ENCODE measurements around the gene PNPO. TPM values are rescaled to one million over a fixed set of nuclear protein-coding genes. Genes with fewer than 3 reads are reported as not detected.
A peak's percentile ranks its signal among the peaks of the same experiment; 100 is the strongest.

The PNPO gene
- polyA plus RNA-seq, 1 experiment = 19.6 TPM

DNA sequence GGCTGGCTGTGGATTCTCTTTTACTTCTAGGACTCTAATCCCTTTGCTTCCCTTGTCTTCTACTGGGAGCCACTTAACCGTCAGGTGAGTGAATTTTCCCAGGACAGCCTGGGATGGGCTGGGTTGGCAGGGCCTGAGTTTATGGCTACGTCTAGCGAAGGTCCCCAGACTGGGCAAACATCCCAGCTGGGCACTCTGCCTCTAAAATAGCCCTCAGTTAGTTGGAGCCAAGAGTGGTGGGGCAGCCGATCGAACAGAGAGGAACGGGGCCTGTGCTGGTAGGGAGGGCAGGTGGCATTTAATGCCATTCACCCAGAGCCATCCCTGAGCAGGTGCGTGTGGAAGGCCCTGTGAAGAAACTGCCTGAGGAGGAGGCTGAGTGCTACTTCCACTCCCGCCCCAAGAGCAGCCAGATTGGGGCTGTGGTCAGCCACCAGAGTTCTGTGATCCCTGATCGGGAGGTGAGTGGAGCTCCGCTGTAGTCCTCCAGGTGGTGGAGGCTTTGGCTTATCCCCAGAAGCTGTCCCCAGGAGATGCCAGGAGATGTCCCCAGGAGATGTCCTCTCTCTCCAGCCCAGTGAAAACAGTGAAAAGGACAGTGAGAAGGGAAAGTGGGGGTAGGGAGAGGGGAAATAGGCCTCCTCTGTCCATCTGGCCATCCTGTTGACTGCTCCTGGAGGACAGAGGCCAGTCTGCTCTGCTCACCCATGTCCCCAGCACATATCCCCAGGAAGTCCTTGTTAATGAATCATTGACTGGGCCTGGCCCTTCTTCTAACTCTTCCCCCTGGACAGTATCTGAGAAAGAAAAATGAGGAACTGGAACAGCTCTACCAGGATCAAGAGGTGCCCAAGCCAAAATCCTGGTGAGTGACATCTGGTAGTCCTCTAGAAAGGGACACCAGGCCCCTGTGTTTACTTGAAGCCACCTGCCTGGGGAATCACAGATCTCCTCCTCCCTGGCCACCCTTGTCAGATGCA, 4.4 kb downstream of the PNPO start:
- Histone ChIP-seq H3K27me3 (ENCODE audit: control insufficient read depth, insufficient read depth, low read length) (no peaks in the 10 kb centered on the region), H3K4me3 (ENCODE audit: low read depth, low read length) (no peak overlapping the region), H3K36me3 (ENCODE audit: control insufficient read depth, insufficient read depth, low read length) (peaks cover 3% of the 10 kb centered on the region)
- no peak for DNase-seq (ENCODE audit: low read depth)
- ChIA-PET CTCF (interaction anchor here (0.9 to 19.6 kb wide), 19 partner anchors 7 to 106 kb away, joined by 3 to 380 read pairs (median 8); partner anchors contain the start of genes CDK5RAP3, PNPO, PRR15L and SCRN2), POLR2A (no interaction called here)
- TF ChIP-seq, protein P1, sequence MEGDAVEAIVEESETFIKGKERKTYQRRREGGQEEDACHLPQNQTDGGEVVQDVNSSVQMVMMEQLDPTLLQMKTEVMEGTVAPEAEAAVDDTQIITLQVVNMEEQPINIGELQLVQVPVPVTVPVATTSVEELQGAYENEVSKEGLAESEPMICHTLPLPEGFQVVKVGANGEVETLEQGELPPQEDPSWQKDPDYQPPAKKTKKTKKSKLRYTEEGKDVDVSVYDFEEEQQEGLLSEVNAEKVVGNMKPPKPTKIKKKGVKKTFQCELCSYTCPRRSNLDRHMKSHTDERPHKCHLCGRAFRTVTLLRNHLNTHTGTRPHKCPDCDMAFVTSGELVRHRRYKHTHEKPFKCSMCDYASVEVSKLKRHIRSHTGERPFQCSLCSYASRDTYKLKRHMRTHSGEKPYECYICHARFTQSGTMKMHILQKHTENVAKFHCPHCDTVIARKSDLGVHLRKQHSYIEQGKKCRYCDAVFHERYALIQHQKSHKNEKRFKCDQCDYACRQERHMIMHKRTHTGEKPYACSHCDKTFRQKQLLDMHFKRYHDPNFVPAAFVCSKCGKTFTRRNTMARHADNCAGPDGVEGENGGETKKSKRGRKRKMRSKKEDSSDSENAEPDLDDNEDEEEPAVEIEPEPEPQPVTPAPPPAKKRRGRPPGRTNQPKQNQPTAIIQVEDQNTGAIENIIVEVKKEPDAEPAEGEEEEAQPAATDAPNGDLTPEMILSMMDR (IDR thresholded peaks at IDR 0.05; ENCODE audit: insufficient read depth, low read depth, low read length) = no peak

DNA sequence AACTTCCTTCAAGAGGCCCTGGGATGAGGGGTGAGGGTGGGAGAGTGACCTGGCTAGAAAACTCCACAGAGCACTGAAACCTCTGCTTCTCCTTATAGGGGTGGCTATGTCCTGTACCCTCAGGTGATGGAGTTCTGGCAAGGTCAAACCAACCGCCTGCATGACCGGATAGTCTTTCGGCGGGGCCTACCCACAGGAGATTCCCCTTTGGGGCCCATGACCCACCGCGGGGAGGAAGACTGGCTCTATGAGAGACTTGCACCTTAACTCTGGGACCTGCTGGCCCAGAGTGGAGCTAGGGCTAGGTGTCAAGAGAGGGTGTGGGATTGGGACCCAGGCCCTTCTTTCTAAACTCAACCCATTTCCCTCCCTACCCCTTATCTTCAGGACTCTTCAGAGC, 5.1 kb downstream of the PNPO start:
- CTCF ChIA-PET = interaction anchor here (0.9 to 19.6 kb wide), 25 partner anchors 8 to 107 kb away, joined by 3 to 380 read pairs (median 7); partner anchors contain the start of genes CDK5RAP3, PNPO, PRR15L and SCRN2
- no peak for DNase-seq (ENCODE audit: low read depth)
- Histone ChIP-seq H3K27me3 (ENCODE audit: control insufficient read depth, insufficient read depth, low read length) (no peaks in the 10 kb centered on the region), H3K4me3 (ENCODE audit: low read depth, low read length) (no peak overlapping the region), H3K36me3 (ENCODE audit: control insufficient read depth, insufficient read depth, low read length) (peaks cover 3% of the 10 kb centered on the region)
- POLR2A ChIA-PET = no interaction called here
- TF ChIP-seq, protein P1 (IDR thresholded peaks at IDR 0.05; ENCODE audit: insufficient read depth, low read depth, low read length) = no peak

DNA sequence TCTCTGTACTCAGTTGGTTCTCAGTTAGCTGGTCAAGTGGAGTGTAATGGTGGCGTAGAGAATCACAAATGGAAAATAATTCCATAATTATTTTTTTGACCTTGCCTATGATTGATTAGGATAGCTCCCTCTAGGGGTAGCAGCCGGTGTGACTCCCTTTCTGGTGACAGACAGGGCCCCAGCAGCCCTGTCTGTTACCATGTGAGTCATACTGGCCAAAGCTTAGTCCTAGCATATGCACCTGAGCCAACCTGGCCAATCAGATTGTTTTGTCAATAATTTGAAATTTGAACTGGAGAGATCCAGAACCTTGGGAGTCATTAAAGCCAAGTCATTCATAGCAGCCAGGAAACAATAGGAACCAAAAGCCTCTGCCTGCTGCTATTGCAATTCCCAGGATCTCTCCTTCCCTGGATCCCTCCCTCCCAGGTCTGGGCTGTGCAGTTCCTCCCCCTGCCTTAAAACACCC, 5.6 kb downstream of the PNPO start:
- TF ChIP-seq, protein P1 (IDR thresholded peaks at IDR 0.05; ENCODE audit: insufficient read depth, low read depth, low read length) = peak; percentile 92
- ChIA-PET CTCF (interaction anchor here (0.5 to 19.6 kb wide), 28 partner anchors 8 to 639 kb away, joined by 3 to 380 read pairs (median 6); partner anchors contain the start of genes CDK5RAP3, PNPO, PRR15L and SCRN2), POLR2A (no interaction called here)
- DNase-seq (ENCODE audit: low read depth) = no peak
- Histone ChIP-seq H3K36me3 (ENCODE audit: control insufficient read depth, insufficient read depth, low read length) (peaks cover 3% of the 10 kb centered on the region), H3K27me3 (ENCODE audit: control insufficient read depth, insufficient read depth, low read length) (no peaks in the 10 kb centered on the region), H3K4me3 (ENCODE audit: low read depth, low read length) (no peak overlapping the region)

DNA sequence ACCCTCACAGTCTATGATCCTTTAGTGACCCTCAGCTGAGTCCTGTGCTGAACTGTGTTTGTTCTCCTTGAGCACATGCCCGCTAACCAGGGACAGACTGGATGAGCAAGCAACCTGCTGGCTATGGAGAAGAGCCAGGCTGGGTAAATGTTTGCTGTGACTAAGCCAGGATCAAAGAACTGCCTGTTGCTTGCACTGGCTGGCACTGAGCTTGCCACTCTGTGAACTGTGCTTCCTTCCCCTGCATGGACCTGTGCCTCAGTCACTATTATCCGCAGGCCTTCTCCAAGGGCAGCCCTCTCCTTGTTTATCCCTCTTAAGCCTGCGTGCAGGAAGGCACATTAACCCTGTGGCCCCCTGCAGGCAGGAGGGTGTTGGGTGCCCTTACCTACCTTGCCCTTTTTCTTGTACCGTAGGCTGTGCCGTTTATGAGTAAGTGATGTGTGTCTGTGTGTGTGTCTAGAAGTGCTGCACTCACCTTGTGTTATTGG, 7.4 kb downstream of the PNPO start:
- POLR2A ChIA-PET = interaction anchor here (0.7 kb wide), 1 partner anchor 224 kb away, joined by 3 read pairs; no protein-coding TSS in a partner anchor
- no peaks in the 10 kb centered on the region for H3K27me3 ChIP-seq (ENCODE audit: control insufficient read depth, insufficient read depth, low read length)
- H3K4me3 ChIP-seq (ENCODE audit: low read depth, low read length) = no peak overlapping the region
- TF ChIP-seq, protein P1 (IDR thresholded peaks at IDR 0.05; ENCODE audit: insufficient read depth, low read depth, low read length) = no peak
- no peak for DNase-seq (ENCODE audit: low read depth)
- CTCF ChIA-PET = interaction anchor here (0.6 to 19.6 kb wide), 28 partner anchors 10 to 210 kb away, joined by 3 to 380 read pairs (median 6); partner anchors contain the start of genes CDK5RAP3, PNPO, PRR15L and SCRN2
- peaks cover 3% of the 10 kb centered on the region for H3K36me3 ChIP-seq (ENCODE audit: control insufficient read depth, insufficient read depth, low read length)
